ENCODE measurements around the gene KIFC3.

- TF ChIP-seq CTCF (IDR thresholded peaks at IDR 0.05; ENCODE audit: low read depth, low read length), result no peak
- TF ChIP-seq MYC (IDR thresholded peaks at IDR 0.05; ENCODE audit: low read depth, low read length), result no peak
- TF ChIP-seq POLR2A (IDR thresholded peaks at IDR 0.05; ENCODE audit: extremely low read depth, insufficient read length), result no peak
- TF ChIP-seq MAX (IDR thresholded peaks at IDR 0.05; ENCODE audit: low read depth, low read length), result no peak
Measured at GRCh38 chr16:57742543-57742942, 59.7 kb downstream of the KIFC3 start.
